Measurements from ENCODE around the gene PSMB1. TPM values are rescaled to one million over a fixed set of nuclear protein-coding genes. Genes with fewer than 3 reads are reported as not detected.

The PSMB1 gene
- total and polyA plus RNA-seq, 8 donors: 37.9 to 174 (median 64.7) TPM

DNA sequence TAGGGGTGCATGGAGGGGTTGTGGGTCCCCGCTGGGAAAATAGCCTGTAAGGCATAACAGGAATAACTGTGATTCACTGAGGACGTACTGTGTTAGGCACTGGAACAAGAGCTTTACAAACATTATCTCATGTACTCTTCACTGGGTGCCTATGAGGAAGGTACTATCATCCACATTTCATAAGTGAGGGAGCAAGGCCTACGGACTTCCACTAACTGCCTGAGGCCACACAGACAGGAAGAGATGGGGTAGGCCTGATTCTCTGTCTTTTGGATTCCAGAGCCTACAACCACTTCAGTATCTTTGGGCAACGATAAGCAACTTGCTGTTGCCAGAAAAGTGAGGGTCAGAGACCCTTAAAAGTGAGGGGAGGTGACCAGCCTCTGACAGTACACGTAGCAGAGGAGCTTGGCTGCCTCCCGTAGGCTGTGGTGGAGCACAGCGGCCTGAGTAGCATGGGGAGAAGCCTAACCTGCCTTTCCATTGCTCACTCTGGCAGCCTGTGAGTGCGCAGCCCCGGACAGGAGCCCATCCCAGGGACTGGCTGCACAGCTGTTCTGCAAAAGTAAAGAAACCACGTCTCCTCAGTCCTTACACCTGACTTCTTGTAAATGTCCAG, 30.4 kb downstream of the PSMB1 start:
- TF ChIP-seq, protein P1, sequence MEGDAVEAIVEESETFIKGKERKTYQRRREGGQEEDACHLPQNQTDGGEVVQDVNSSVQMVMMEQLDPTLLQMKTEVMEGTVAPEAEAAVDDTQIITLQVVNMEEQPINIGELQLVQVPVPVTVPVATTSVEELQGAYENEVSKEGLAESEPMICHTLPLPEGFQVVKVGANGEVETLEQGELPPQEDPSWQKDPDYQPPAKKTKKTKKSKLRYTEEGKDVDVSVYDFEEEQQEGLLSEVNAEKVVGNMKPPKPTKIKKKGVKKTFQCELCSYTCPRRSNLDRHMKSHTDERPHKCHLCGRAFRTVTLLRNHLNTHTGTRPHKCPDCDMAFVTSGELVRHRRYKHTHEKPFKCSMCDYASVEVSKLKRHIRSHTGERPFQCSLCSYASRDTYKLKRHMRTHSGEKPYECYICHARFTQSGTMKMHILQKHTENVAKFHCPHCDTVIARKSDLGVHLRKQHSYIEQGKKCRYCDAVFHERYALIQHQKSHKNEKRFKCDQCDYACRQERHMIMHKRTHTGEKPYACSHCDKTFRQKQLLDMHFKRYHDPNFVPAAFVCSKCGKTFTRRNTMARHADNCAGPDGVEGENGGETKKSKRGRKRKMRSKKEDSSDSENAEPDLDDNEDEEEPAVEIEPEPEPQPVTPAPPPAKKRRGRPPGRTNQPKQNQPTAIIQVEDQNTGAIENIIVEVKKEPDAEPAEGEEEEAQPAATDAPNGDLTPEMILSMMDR (IDR thresholded peaks at IDR 0.05): no peak
- ATAC-seq (peak in 2 of 4 donors; percentile 50 to 56), DNase-seq (no peak), FAIRE-seq (no peak)
- Histone ChIP-seq H3K4me3 (no peak overlapping the region), H3K9me3 (no peaks in the 10 kb centered on the region), H3K36me3 (no peaks in the 10 kb centered on the region), H3K4me1 (no peaks in the 10 kb centered on the region), H3K27me3 (no peaks in the 10 kb centered on the region), H3K27ac (no peak overlapping the region)
- intact Hi-C loops (cut with DNase I): loop anchor here in 2 of 3 donors (10.0 kb wide), 1 partner anchor 728 kb away; no protein-coding TSS in a partner anchor
- 85 to 86% methylated on average over 10 of the region's 10 CpGs for WGBS, 2 donors

DNA sequence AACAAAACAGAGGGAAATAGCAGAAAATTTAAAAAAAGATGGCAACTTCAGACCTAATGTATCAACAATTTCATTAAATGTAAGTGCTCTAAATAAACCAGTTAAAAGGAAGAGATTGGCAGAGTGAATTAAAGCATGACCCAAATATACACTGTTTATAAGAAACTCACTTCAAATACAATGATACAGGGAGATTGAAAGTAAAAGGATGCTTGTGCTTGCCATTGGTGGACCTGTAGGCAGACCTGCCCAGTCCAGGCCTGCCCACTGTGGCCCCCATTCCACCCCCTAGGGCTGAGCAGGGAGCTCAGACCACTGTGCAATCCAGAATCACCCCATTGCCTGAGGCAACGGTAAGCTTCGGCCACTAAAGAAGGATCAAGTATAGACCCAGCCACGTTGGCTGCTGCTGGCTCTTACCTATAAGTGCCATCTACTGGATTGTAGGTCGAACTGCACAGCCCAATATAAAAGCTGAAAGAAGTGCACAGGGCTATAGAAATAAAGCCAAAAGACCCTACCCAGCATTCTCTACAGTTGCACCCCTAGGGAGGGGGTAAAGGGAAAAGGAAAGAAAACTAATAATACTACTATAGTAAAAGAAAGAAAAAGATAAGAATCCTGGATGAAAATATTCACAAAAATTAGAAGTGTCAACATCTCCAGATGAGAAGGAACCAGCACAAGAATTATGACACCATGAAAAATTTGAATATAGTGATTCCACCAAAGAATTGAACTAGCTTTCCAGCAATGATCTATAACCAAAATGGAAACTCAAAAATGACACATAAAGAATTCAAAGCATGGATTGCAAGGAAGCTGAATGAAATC, 36.1 kb downstream of the PSMB1 start:
- H3K9me3 ChIP-seq: no peaks in the 10 kb centered on the region
- 0 to 1% methylated on average over 4 of the region's 4 CpGs for WGBS, 2 donors

DNA sequence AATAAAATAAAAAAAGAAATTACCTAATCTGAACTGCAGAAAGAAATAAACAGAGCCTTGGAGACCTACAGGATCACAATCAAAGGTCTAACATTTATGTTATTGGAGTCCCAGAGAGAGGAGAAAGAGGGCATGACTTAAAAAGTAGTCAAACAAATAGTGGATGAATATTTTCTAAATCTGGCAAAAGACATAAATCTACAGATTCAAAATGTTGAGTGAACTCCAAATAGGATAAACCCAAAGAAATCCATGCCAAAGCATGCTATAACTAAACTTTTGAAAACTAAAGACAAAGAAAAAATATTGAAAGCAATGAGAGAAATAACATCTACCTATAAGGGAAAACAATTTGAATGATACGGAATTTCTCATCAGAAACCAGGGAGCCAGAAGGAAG, 38.2 kb downstream of the PSMB1 start:
- 90 to 98% methylated on average over 1 of the region's 1 CpG for WGBS, 2 donors
- no peaks in the 10 kb centered on the region for H3K9me3 ChIP-seq
- intact Hi-C loops (cut with DNase I): loop anchor here in 1 of 3 donors (5.0 kb wide), 1 partner anchor 683 kb away; no protein-coding TSS in a partner anchor
- no peak for ATAC-seq
- H3K27ac ChIP-seq: no peak overlapping the region
- no peak for FAIRE-seq
- no peak for DNase-seq
- TF ChIP-seq, protein P1 (IDR thresholded peaks at IDR 0.05): no peak
- H3K4me1 ChIP-seq: no peaks in the 10 kb centered on the region
- no peak overlapping the region for H3K4me3 ChIP-seq
- H3K36me3 ChIP-seq: no peaks in the 10 kb centered on the region
- no peaks in the 10 kb centered on the region for H3K27me3 ChIP-seq

More for the DNA sequence above, 36.1 kb downstream of the PSMB1 start:
- Histone ChIP-seq H3K27me3 (no peaks in the 10 kb centered on the region), H3K27ac (no peak overlapping the region), H3K36me3 (no peaks in the 10 kb centered on the region), H3K4me3 (no peak overlapping the region), H3K4me1 (no peaks in the 10 kb centered on the region)
- peak in 4 of 6 donors; percentile 30 to 56 (median 34) for DNase-seq
- FAIRE-seq: no peak
- intact Hi-C loops (cut with DNase I): loop anchor here in 1 of 3 donors (5.0 kb wide), 1 partner anchor 685 kb away; no protein-coding TSS in a partner anchor
- TF ChIP-seq, protein P1 (IDR thresholded peaks at IDR 0.05): peak; percentile 40 to 70 (median 66)
- ATAC-seq: peak; percentile 72 to 99 (median 98)

DNA sequence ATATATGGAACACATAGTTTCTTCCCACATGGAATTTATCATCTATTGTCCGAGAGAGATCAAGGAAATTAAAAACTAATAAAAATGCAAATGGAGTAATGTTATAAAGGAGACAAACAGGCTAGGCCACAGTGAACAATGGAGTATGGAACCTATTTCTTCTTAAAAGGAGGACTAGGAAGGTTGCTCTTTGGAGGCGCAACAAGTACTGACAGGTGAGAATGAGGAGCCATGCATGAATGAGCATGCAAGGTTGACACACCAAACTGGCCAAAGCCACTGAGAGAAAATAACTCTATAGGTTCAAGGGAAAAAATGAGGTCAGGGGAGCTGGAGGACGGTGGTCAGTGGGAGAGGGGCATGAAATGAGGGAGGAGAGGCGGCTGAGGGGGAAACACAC, 40.9 kb downstream of the PSMB1 start:
- TF ChIP-seq, protein P1 (IDR thresholded peaks at IDR 0.05): no peak
- no peaks in the 10 kb centered on the region for H3K36me3 ChIP-seq
- 80 to 83% methylated on average over 4 of the region's 4 CpGs for WGBS, 2 donors
- intact Hi-C loops (cut with DNase I): no loop called here
- no peaks in the 10 kb centered on the region for H3K9me3 ChIP-seq
- ATAC-seq (no peak), DNase-seq (no peak), FAIRE-seq (no peak)
- no peaks in the 10 kb centered on the region for H3K27me3 ChIP-seq
- no peak overlapping the region for H3K4me3 ChIP-seq
- H3K27ac ChIP-seq: no peak overlapping the region
- H3K4me1 ChIP-seq: no peaks in the 10 kb centered on the region

Data from pancreas (tissue), 10 donors.